HG02852 (cell line): ENCODE results near the gene SLC29A2.
"Not testable (repeated sequence)": the region's sequence is repeated elsewhere in the genome, so short reads cannot be mapped to it uniquely, and the experiment has no call there.

Experiments used
- ATAC-seq: cut with Tn5 transposase; IDR thresholded peaks from one replicate; pipeline ENCODE4 v1.9.1; 2021; ENCODE audit warnings: mild to moderate bottlenecking, moderate library complexity; ENCODE audit not compliant: unreplicated experiment

Gene SLC29A2

GRCh38 chr11:66386171-66387069 lies 14.9 kb upstream of the SLC29A2 start:
- no peak for ATAC-seq

- not testable (repeated sequence) for ATAC-seq
These were observed 12.8 kb upstream of the SLC29A2 start for GRCh38 chr11:66384316-66384715.

GRCh38 chr11:66380264-66380663 lies 8.7 kb upstream of the SLC29A2 start:
- ATAC-seq, result not testable (repeated sequence)

GRCh38 chr11:66373690-66374287 lies 2.2 kb upstream of the SLC29A2 start:
- ATAC-seq, result not testable (repeated sequence)

GRCh38 chr11:66373265-66373664 lies 1.7 kb upstream of the SLC29A2 start:
- ATAC-seq, result no peak

GRCh38 chr11:66369073-66369894 lies 2.3 kb downstream of the SLC29A2 start:
- no peak for ATAC-seq

GRCh38 chr11:66368484-66368883 lies 3.1 kb downstream of the SLC29A2 start:
- ATAC-seq, result no peak

- no peak for ATAC-seq
These were observed 3.8 kb downstream of the SLC29A2 start for GRCh38 chr11:66367561-66368312.

- ATAC-seq, result no peak
These were observed 4.6 kb downstream of the SLC29A2 start for GRCh38 chr11:66366844-66367477.

- no peak for ATAC-seq
These were observed 5.6 kb downstream of the SLC29A2 start for GRCh38 chr11:66365711-66366619.

GRCh38 chr11:66365166-66365565 lies 6.4 kb downstream of the SLC29A2 start:
- ATAC-seq, result no peak

- no peak for ATAC-seq
These were observed 7.6 kb downstream of the SLC29A2 start for GRCh38 chr11:66363805-66364535.

- ATAC-seq, result no peak
These were observed 8.4 kb downstream of the SLC29A2 start for GRCh38 chr11:66363187-66363601.

GRCh38 chr11:66362481-66363147 lies 8.9 kb downstream of the SLC29A2 start:
- no peak for ATAC-seq

- ATAC-seq, result no peak
These were observed 10.0 kb downstream of the SLC29A2 start for GRCh38 chr11:66361502-66361941.

GRCh38 chr11:66360406-66361073 lies 11.0 kb downstream of the SLC29A2 start:
- ATAC-seq, result no peak

- ATAC-seq, result no peak
These were observed 11.9 kb downstream of the SLC29A2 start for GRCh38 chr11:66359662-66360087.
